Karpas-422 (cell line): ENCODE data around the gene FUT4. TPM values are rescaled to one million over a fixed set of nuclear protein-coding genes. Genes with fewer than 3 reads are reported as not detected.
"Not testable (repeated sequence)": the region's sequence is repeated elsewhere in the genome, so short reads cannot be mapped to it uniquely, and the experiment has no call there.

Source experiments
- DNase-seq: peaks from one replicate; pipeline ENCODE4 v3.0.0-alpha.2; 2015
- H2AFZ ChIP-seq: fragments of 200-600 bp; sonication (generic); 2 replicates; pipeline ENCODE4 v1.6.1; 2014; ENCODE audit warnings: antibody characterized with exemption, low read length, mixed read lengths
- H3K27ac ChIP-seq: fragments of 200-600 bp; sonication (generic); 2 replicates; pipeline ENCODE4 v1.5.1; 2014; ENCODE audit warnings: mild to moderate bottlenecking, low read length, moderate library complexity
- H3K27me3 ChIP-seq: fragments of 200-600 bp; sonication (generic); 2 replicates; pipeline ENCODE4 v1.6.1; 2014; ENCODE audit warnings: low read length, mixed read lengths
- H3K36me3 ChIP-seq: fragments of 200-600 bp; sonication (generic); 2 replicates; pipeline ENCODE4 v1.6.1; 2014; ENCODE audit warnings: low read length, mixed read lengths; ENCODE audit not compliant: insufficient read depth
- H3K4me1 ChIP-seq: fragments of 200-600 bp; sonication (generic); 2 replicates; pipeline ENCODE4 v1.6.1; 2014; ENCODE audit warnings: mild to moderate bottlenecking, low read length, mixed read lengths
- H3K4me2 ChIP-seq: fragments of 200-600 bp; sonication (generic); 2 replicates; pipeline ENCODE4 v1.6.1; 2014; ENCODE audit warnings: low read length, low read depth, mild to moderate bottlenecking; ENCODE audit not compliant: poor library complexity, severe bottlenecking
- H3K4me3 ChIP-seq: fragments of 200-600 bp; sonication (generic); 2 replicates; pipeline ENCODE4 v1.5.1; 2014; ENCODE audit warnings: mild to moderate bottlenecking, antibody characterized with exemption, low read length, mixed read lengths
- H3K79me2 ChIP-seq: fragments of 200-600 bp; sonication (generic); 2 replicates; pipeline ENCODE4 v1.6.1; 2014; ENCODE audit warnings: mild to moderate bottlenecking, low read length, mixed read lengths
- H3K9ac ChIP-seq: fragments of 200-600 bp; sonication (generic); 2 replicates; pipeline ENCODE4 v1.6.0; 2014; ENCODE audit warnings: low read length
- H3K9me2 ChIP-seq: fragments of 200-600 bp; sonication (generic), shearing (Covaris generic); replicated peaks from 2 replicates; pipeline ENCODE4 v1.6.0; 2014; ENCODE audit warnings: mild to moderate bottlenecking, low read length, moderate library complexity; ENCODE audit not compliant: insufficient read depth
- H3K9me3 ChIP-seq: fragments of 300-700, 200-600 bp; sonication (generic); 2 replicates; pipeline ENCODE4 v1.6.1; 2014; ENCODE audit warnings: low read length, mixed read lengths
- H4K20me1 ChIP-seq: fragments of 200-600 bp; sonication (generic); 2 replicates; pipeline ENCODE4 v1.6.1; 2014; ENCODE audit warnings: mild to moderate bottlenecking, antibody characterized with exemption, low read length, low read depth; ENCODE audit not compliant: insufficient read depth
- total RNA-seq: library from RNA; depleted of rRNA; stranded (reverse); fragments of >200 nt; shearing (Covaris generic); gene quantifications from 2 replicates; pipeline ENCODE4 v1.2.3, GENCODE V29; 2014; ENCODE audit warnings: low replicate concordance

FUT4 gene
- total RNA-seq, 1 experiment from 2014 or later: 0.34 TPM

DNA sequence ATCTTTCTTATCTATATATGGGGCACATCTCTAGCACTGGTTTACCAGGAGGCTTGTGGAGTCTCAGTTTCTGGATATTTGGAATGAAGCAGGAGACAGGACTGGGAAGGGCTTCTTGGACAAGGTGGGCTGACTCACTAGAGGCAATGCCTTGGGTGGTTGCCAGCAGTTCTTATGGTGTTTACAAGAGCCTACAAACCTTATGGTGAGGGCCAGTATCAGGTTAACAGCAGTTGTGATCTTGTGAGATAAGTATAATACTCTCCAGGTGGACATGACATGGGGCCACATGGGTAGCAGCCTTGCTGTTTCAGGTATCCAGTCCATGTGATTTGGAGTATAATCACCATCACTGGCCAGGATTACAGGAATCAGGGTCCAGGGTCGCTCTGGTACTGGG, 10.2 kb downstream of the FUT4 start:
- Histone ChIP-seq H3K27me3 (no peaks in the 10 kb centered on the region), H2AFZ (no peak overlapping the region), H3K27ac (no peak overlapping the region), H3K36me3 (no peaks in the 10 kb centered on the region), H4K20me1 (no peaks in the 10 kb centered on the region), H3K9ac (no peak overlapping the region), H3K9me3 (no peaks in the 10 kb centered on the region), H3K9me2 (no peaks in the 10 kb centered on the region), H3K4me1 (no peaks in the 10 kb centered on the region), H3K79me2 (no peaks in the 10 kb centered on the region), H3K4me2 (no peak overlapping the region), H3K4me3 (no peak overlapping the region)
- DNase-seq: no peak

- not testable (repeated sequence) for H2AFZ ChIP-seq, H3K79me2 ChIP-seq, H3K9me2 ChIP-seq, DNase-seq, H3K4me2 ChIP-seq, H3K27ac ChIP-seq, H3K27me3 ChIP-seq, H3K36me3 ChIP-seq, H3K9me3 ChIP-seq, H3K9ac ChIP-seq, H3K4me3 ChIP-seq, H4K20me1 ChIP-seq, H3K4me1 ChIP-seq
Measured at GRCh38 chr11:94555752-94556329, 12.1 kb downstream of the FUT4 start.

DNA sequence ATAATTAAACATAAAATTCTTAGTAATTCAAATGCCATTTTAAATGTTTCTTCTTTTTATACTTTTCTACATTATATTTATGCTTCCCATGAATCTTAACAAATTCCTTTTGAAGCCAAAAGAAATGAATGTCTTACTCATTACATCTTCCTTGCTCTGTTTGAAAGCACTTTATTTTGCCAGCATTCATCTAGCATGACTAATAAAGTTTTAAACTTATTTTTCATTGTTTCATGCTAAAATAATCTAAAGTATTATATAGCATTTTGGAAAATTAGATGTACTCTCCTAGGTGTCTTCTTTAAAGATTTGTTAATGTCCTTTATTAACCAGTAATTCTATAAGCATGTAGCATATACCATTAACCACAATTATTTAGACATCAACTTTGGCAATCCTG, 13.7 kb downstream of the FUT4 start:
- H3K9ac ChIP-seq: no peak overlapping the region
- H3K4me3 ChIP-seq: no peak overlapping the region
- H3K4me2 ChIP-seq: no peak overlapping the region
- no peak overlapping the region for H3K27ac ChIP-seq
- no peak overlapping the region for H2AFZ ChIP-seq
- H3K79me2 ChIP-seq: no peaks in the 10 kb centered on the region
- H3K9me3 ChIP-seq: no peaks in the 10 kb centered on the region
- H4K20me1 ChIP-seq: no peaks in the 10 kb centered on the region
- no peaks in the 10 kb centered on the region for H3K27me3 ChIP-seq
- DNase-seq: no peak
- no peaks in the 10 kb centered on the region for H3K36me3 ChIP-seq
- H3K9me2 ChIP-seq: no peaks in the 10 kb centered on the region
- H3K4me1 ChIP-seq: no peaks in the 10 kb centered on the region

DNA sequence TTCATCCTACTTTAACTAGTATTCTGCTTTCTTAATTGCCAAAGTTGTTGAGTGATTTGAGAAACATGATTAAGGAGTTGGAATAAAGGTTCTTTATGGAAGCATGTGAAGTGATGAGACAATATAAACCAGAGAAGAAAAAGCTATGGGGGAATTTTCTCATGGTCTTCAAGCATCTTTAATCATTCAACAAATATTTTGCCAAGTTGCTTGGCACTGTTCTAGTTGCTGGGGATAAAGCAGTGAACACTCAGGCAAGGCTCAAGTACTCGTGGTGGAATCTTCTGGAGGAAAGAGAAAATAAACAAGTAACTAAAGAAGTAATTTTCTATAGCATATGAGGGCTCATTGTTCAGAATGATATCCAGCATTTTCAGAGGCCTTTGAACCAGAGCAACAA, 14.3 kb downstream of the FUT4 start:
- DNase-seq: no peak
- Histone ChIP-seq H3K9ac (no peak overlapping the region), H3K4me2 (no peak overlapping the region), H3K9me2 (no peaks in the 10 kb centered on the region), H4K20me1 (no peaks in the 10 kb centered on the region), H3K27me3 (no peaks in the 10 kb centered on the region), H3K27ac (no peak overlapping the region), H3K4me3 (no peak overlapping the region), H3K9me3 (no peaks in the 10 kb centered on the region), H2AFZ (no peak overlapping the region), H3K4me1 (no peaks in the 10 kb centered on the region), H3K36me3 (no peaks in the 10 kb centered on the region), H3K79me2 (no peaks in the 10 kb centered on the region)

DNA sequence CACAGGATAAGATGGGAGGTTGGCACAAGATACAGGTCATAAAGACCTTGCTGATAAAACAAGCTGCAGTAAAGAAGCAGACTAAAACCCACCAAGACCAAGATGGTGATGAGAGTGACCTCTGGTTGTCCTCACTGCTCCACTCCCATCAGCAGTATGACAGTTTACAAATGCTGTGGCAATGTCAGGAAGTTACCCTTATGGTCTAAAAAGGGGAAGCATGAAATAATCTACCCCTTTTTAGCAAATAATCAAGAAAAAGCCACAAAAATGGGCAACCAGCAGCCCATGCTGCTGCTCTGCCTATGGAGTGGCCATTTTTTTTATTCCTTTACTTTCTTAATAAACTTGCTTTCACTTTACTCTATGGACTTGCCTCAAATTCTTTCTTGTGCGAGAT, 14.7 kb downstream of the FUT4 start:
- Histone ChIP-seq H3K79me2 (no peaks in the 10 kb centered on the region), H3K9ac (no peak overlapping the region), H3K27ac (no peak overlapping the region), H3K4me1 (no peaks in the 10 kb centered on the region), H4K20me1 (no peaks in the 10 kb centered on the region), H3K9me2 (no peaks in the 10 kb centered on the region), H3K4me3 (no peak overlapping the region), H3K36me3 (no peaks in the 10 kb centered on the region), H3K27me3 (no peaks in the 10 kb centered on the region), H2AFZ (no peak overlapping the region), H3K4me2 (no peak overlapping the region), H3K9me3 (no peaks in the 10 kb centered on the region)
- DNase-seq: no peak

DNA sequence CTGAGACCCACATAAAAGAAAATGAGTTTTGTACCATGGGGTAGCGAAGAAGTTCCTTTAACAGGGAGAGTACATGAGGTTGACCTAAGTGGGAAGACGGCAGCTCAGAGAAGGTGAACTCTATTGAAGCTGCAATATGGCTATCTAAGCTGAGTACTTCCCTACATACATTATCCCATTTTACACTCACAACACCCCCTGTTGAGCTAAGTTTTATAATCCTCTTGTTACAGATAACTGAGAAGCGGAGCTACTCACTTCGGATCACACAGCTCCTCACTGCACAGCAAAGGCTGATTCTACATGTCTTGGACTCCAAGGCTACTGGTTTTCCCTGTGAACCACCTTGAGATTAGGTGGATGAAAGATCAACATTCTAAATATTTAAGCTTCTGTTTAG, 15.2 kb downstream of the FUT4 start:
- Histone ChIP-seq H3K79me2 (no peaks in the 10 kb centered on the region), H3K27ac (no peak overlapping the region), H3K9ac (no peak overlapping the region), H3K36me3 (no peaks in the 10 kb centered on the region), H4K20me1 (no peaks in the 10 kb centered on the region), H3K4me2 (no peak overlapping the region), H3K4me1 (no peaks in the 10 kb centered on the region), H2AFZ (no peak overlapping the region), H3K9me2 (no peaks in the 10 kb centered on the region), H3K9me3 (no peaks in the 10 kb centered on the region), H3K4me3 (no peak overlapping the region), H3K27me3 (no peaks in the 10 kb centered on the region)
- DNase-seq: no peak

GRCh38 chr11:94559361-94559760, 15.6 kb downstream of the FUT4 start:
- no peaks in the 10 kb centered on the region for H3K79me2 ChIP-seq
- no peaks in the 10 kb centered on the region for H3K4me1 ChIP-seq
- no peak overlapping the region for H2AFZ ChIP-seq
- no peak overlapping the region for H3K27ac ChIP-seq
- no peaks in the 10 kb centered on the region for H4K20me1 ChIP-seq
- no peaks in the 10 kb centered on the region for H3K27me3 ChIP-seq
- H3K9me3 ChIP-seq: no peaks in the 10 kb centered on the region
- H3K9ac ChIP-seq: no peak overlapping the region
- H3K36me3 ChIP-seq: no peaks in the 10 kb centered on the region
- no peak overlapping the region for H3K4me3 ChIP-seq
- DNase-seq: no peak
- H3K4me2 ChIP-seq: no peak overlapping the region
- no peaks in the 10 kb centered on the region for H3K9me2 ChIP-seq

DNA sequence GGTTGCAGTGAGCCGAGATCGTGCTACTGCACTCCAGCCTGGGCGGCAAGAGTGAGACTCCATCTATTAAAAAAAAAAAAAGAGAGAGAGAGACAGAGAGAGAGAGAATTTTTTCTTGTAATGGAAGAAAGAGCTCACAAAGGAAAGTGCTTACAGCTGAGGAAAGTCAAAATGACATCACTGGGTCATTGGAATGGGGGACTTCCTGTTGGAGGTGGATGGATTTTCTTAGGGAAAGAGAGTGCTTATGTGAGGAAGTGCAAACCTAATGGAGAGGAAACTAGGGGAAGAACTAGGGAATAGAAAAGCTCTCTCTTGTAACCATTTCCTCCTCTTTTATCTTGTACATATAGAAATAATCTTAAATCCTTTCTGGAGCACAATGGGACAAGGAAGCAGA, 17.1 kb downstream of the FUT4 start:
- no peak overlapping the region for H3K4me2 ChIP-seq
- H3K9ac ChIP-seq: no peak overlapping the region
- no peak overlapping the region for H2AFZ ChIP-seq
- H3K79me2 ChIP-seq: no peaks in the 10 kb centered on the region
- H3K27ac ChIP-seq: no peak overlapping the region
- H3K9me2 ChIP-seq: no peaks in the 10 kb centered on the region
- H3K36me3 ChIP-seq: no peaks in the 10 kb centered on the region
- H3K4me1 ChIP-seq: no peaks in the 10 kb centered on the region
- no peak for DNase-seq
- H3K27me3 ChIP-seq: no peaks in the 10 kb centered on the region
- H4K20me1 ChIP-seq: no peaks in the 10 kb centered on the region
- H3K9me3 ChIP-seq: no peaks in the 10 kb centered on the region
- no peak overlapping the region for H3K4me3 ChIP-seq
